IMR-90 (cell line): ENCODE results near the gene DHRS7B. TPM values are rescaled to one million over a fixed set of nuclear protein-coding genes. Genes with fewer than 3 reads are reported as not detected.

Source experiments
- ATAC-seq: fragments of 200-7000 bp; cut with Tn5 transposase; 2 replicates; pipeline ENCODE4 v1.9.1; 2020; ENCODE audit warnings: low read depth, mild to moderate bottlenecking, moderate library complexity
- BruUV-seq: library from RNA; stranded (reverse); fragments of 400-500 nt; replicated peaks from 2 replicates; lab custom pipeline; 2021; lab: Mats Ljungman, UMichigan
- CTCF ChIA-PET: fragments of 300-600 bp; formaldehyde crosslinking; extraction: SDS; loops from one replicate; lab custom pipeline; 2021; ENCODE audit warnings: antibody characterized with exemption; lab: Yijun Ruan, JAX
- POLR2A ChIA-PET: fragments of 300-600 bp; sonication (Branson Sonifier 250); formaldehyde crosslinking; loops from one replicate; lab custom pipeline; 2022; ENCODE audit warnings: antibody characterized with exemption; ENCODE audit not compliant: unreplicated experiment; lab: Charles Lee
- DNase-seq: peaks from one replicate; pipeline ENCODE4 v3.0.0; 2013
- H2AFZ ChIP-seq: replicated peaks from 2 replicates; pipeline ENCODE3; 2013; ENCODE audit warnings: low read length, mild to moderate bottlenecking; ENCODE audit not compliant: poor library complexity
- H2AK5ac ChIP-seq: 2 replicates; pipeline ENCODE4 v1.6.1; 2013; ENCODE audit warnings: low read depth, low read length, inconsistent platforms
- H2AK9ac ChIP-seq: replicated peaks from 2 replicates; pipeline ENCODE3; 2013; ENCODE audit warnings: mild to moderate bottlenecking, low read depth, low read length, moderate library complexity; ENCODE audit not compliant: poor library complexity
- H2BK120ac ChIP-seq: 2 replicates; pipeline ENCODE4 v1.6.1; 2013; ENCODE audit warnings: low read depth, low read length, inconsistent platforms
- H2BK15ac ChIP-seq: 3 replicates; pipeline ENCODE4 v1.6.1; 2013; ENCODE audit warnings: low read depth, low read length, inconsistent platforms
- H2BK20ac ChIP-seq: 2 replicates; pipeline ENCODE4 v1.6.1; 2013; ENCODE audit warnings: low read depth, mild to moderate bottlenecking, inconsistent platforms, low read length, moderate library complexity
- H2BK5ac ChIP-seq: 2 replicates; pipeline ENCODE4 v1.6.1; 2013; ENCODE audit warnings: mild to moderate bottlenecking, low read depth, low read length, inconsistent platforms; ENCODE audit not compliant: poor library complexity, severe bottlenecking
- H3K14ac ChIP-seq: replicated peaks from 2 replicates; pipeline ENCODE4 v1.6.1; 2013; ENCODE audit warnings: low read depth, low read length, inconsistent platforms
- H3K18ac ChIP-seq: 2 replicates; pipeline ENCODE4 v1.6.1; 2013; ENCODE audit warnings: low read depth, low read length, control low read depth
- H3K23ac ChIP-seq: 2 replicates; pipeline ENCODE4 v1.6.1; 2013; ENCODE audit warnings: low read depth, low read length, inconsistent platforms
- H3K27ac ChIP-seq: 2 replicates; pipeline ENCODE4 v1.5.1; 2013; ENCODE audit warnings: mild to moderate bottlenecking, control low read depth, low read length; ENCODE audit not compliant: insufficient read depth
- H3K27me3 ChIP-seq: 2 replicates; pipeline ENCODE4 v1.6.1; 2013; ENCODE audit warnings: low read length; ENCODE audit not compliant: control insufficient read depth, insufficient read depth
- H3K36me3 ChIP-seq: 2 replicates; pipeline ENCODE4 v1.6.1; 2013; ENCODE audit warnings: low read length, mixed read lengths; ENCODE audit not compliant: control insufficient read depth, insufficient read depth
- H3K4ac ChIP-seq: 2 replicates; pipeline ENCODE4 v1.6.1; 2013; ENCODE audit warnings: low read depth, low read length, inconsistent platforms
- H3K4me1 ChIP-seq: 2 replicates; pipeline ENCODE4 v1.6.1; 2013; ENCODE audit warnings: low read length, mixed read lengths; ENCODE audit not compliant: control insufficient read depth, insufficient read depth
- H3K4me2 ChIP-seq: 2 replicates; pipeline ENCODE4 v1.6.1; 2013; ENCODE audit warnings: low read depth, mild to moderate bottlenecking, control low read depth, low read length, moderate library complexity
- H3K4me3 ChIP-seq: 2 replicates; pipeline ENCODE4 v1.5.1; 2013; ENCODE audit warnings: low read depth, mild to moderate bottlenecking, control low read depth, low read length, moderate library complexity; ENCODE audit not compliant: insufficient read depth
- H3K56ac ChIP-seq: 2 replicates; pipeline ENCODE4 v1.6.1; 2013; ENCODE audit warnings: low read length, inconsistent platforms; ENCODE audit not compliant: insufficient read depth; ENCODE audit errors: extremely low read depth
- H3K79me1 ChIP-seq, 2 experiments: 2 replicates each; pipeline ENCODE4 v1.6.1; 2013; ENCODE audit warnings: low read length in 2 of 2, inconsistent platforms in 1 of 2, low read depth in 1 of 2
- H3K9ac ChIP-seq: 2 replicates; pipeline ENCODE4 v1.6.1; 2013; ENCODE audit warnings: low read depth, low read length, control low read depth
- H3K9me1 ChIP-seq: 2 replicates; pipeline ENCODE4 v1.6.1; 2013; ENCODE audit warnings: low read length, inconsistent platforms; ENCODE audit not compliant: insufficient read depth
- H3K9me3 ChIP-seq: 2 replicates; pipeline ENCODE4 v1.6.1; 2013; ENCODE audit warnings: low read length; ENCODE audit not compliant: control insufficient read depth, insufficient read depth
- H4K20me1 ChIP-seq: 2 replicates; pipeline ENCODE4 v1.6.1; 2013; ENCODE audit warnings: low read length, inconsistent platforms; ENCODE audit not compliant: insufficient read depth
- H4K5ac ChIP-seq: 2 replicates; pipeline ENCODE4 v1.6.1; 2013; ENCODE audit warnings: mild to moderate bottlenecking, low read depth, low read length, control low read depth
- H4K8ac ChIP-seq, 2 experiments: 2 replicates each; pipeline ENCODE4 v1.6.1; 2013; ENCODE audit warnings: low read depth in 2 of 2, low read length in 2 of 2, control low read depth in 1 of 2, inconsistent platforms in 1 of 2
- H4K91ac ChIP-seq: 2 replicates; pipeline ENCODE4 v1.6.1; 2013; ENCODE audit warnings: low read depth, low read length, inconsistent platforms; ENCODE audit not compliant: insufficient read depth
- BHLHE40 ChIP-seq: fragments of 150-350 bp; IDR thresholded peaks from 2 replicates; pipeline ENCODE4 v1.6.1; 2016; ENCODE audit warnings: mild to moderate bottlenecking, low read depth, low read length
- CEBPB ChIP-seq: IDR thresholded peaks from 2 replicates; pipeline ENCODE4 v1.6.1; 2012; ENCODE audit warnings: low read depth, low read length, improper control_type of control experiment
- CHD1 ChIP-seq: IDR thresholded peaks from 2 replicates; pipeline ENCODE4 v1.6.1; 2012; ENCODE audit warnings: low read depth, low read length, improper control_type of control experiment
- CTCF ChIP-seq: conservative IDR thresholded peaks from 2 replicates; pipeline ENCODE4 v1.5.1; 2012; ENCODE audit warnings: mild to moderate bottlenecking, low read depth, low read length, improper control_type of control experiment
- FOS ChIP-seq: fragments of 150-350 bp; IDR thresholded peaks from 2 replicates; pipeline ENCODE4 v1.6.1; 2016; ENCODE audit warnings: low read depth, low read length
- MAFK ChIP-seq: IDR thresholded peaks from 2 replicates; pipeline ENCODE4 v1.6.1; 2012; ENCODE audit warnings: low read depth, low read length, improper control_type of control experiment
- MAZ ChIP-seq: IDR thresholded peaks from 2 replicates; pipeline ENCODE4 v1.6.1; 2012; ENCODE audit warnings: low read depth, mild to moderate bottlenecking, low read length, improper control_type of control experiment, moderate library complexity, borderline replicate concordance
- MXI1 ChIP-seq: IDR thresholded peaks from 2 replicates; pipeline ENCODE4 v1.6.1; 2012; ENCODE audit warnings: low read depth, mild to moderate bottlenecking, low read length, moderate library complexity, borderline replicate concordance
- NFE2L2 ChIP-seq: fragments of 150-350 bp; IDR thresholded peaks from 2 replicates; pipeline ENCODE4 v1.6.1; 2016; ENCODE audit warnings: low read depth, mild to moderate bottlenecking, low read length
- POLR2A ChIP-seq: IDR thresholded peaks from 2 replicates; pipeline ENCODE4 v1.6.1; 2012; ENCODE audit warnings: mild to moderate bottlenecking, low read depth, low read length
- RAD21 ChIP-seq: IDR thresholded peaks from 2 replicates; pipeline ENCODE4 v1.6.1; 2012; ENCODE audit warnings: low read length, improper control_type of control experiment
- RCOR1 ChIP-seq: IDR thresholded peaks from 2 replicates; pipeline ENCODE4 v1.6.1; 2012; ENCODE audit warnings: mild to moderate bottlenecking, low read length, improper control_type of control experiment; ENCODE audit not compliant: insufficient replicate concordance
- RFX5 ChIP-seq: IDR thresholded peaks from 2 replicates; pipeline ENCODE4 v1.8.0; 2012; ENCODE audit warnings: low read depth, mild to moderate bottlenecking, low read length, moderate library complexity
- SMC3 ChIP-seq: fragments of 150-350 bp; IDR thresholded peaks from 2 replicates; pipeline ENCODE4 v1.6.1; 2016; ENCODE audit warnings: low read depth, mild to moderate bottlenecking, antibody characterized with exemption, low read length, moderate library complexity
- USF2 ChIP-seq: fragments of 150-350 bp; IDR thresholded peaks from 2 replicates; pipeline ENCODE4 v1.6.1; 2017; ENCODE audit warnings: mild to moderate bottlenecking, antibody characterized with exemption, low read length, low read depth
- WGBS, 2 experiments: methylation state at CpG; one replicate each; pipeline versions ENCODE4 v1.1.5 to v1.1.7; 2013; ENCODE audit warnings: missing lambda C conversion rate in 2 of 2; ENCODE audit not compliant: insufficient read length in 1 of 2; ENCODE audit errors: extremely low coverage in 2 of 2; 5-methylcytosine and 5-hydroxymethylcytosine counted together
- dilution Hi-C: fragments of 300-500 bp; cut with HindIII; formaldehyde crosslinking; loops from one replicate; pipeline ENCODE4 v1.14.3; 2018; ENCODE audit warnings: low sequenced_read_pairs; ENCODE audit not compliant: unreplicated experiment
- in situ Hi-C: fragments of 300-500 bp; cut with MboI; formaldehyde crosslinking; loops from 3 replicates; pipeline ENCODE4 v1.14.3; 2019; ENCODE audit warnings: low sequenced_read_pairs, inconsistent platforms, mixed read lengths
- intact Hi-C: fragments of 100-400 bp; cut with micrococcal nuclease; formaldehyde crosslinking; loops from 2 replicates; pipeline ENCODE4 v1.10.0; 2022
- polyA plus RNA-seq, 3 experiments: library from polyadenylated mRNA; depleted of rRNA; stranded (reverse); fragments of >200 nt; gene quantifications; 2 replicates each; pipeline ENCODE4 v1.2.3, GENCODE V29; 2012; ENCODE audit warnings: low replicate concordance in 1 of 3
- total RNA-seq: library from RNA; depleted of rRNA; stranded (reverse); fragments of >200 nt; gene quantifications from 2 replicates; pipeline ENCODE4 v1.2.3, GENCODE V29; 2012
- TF ChIP-seq, protein P1 (sequence below): fragments of 150-350 bp; IDR thresholded peaks from 2 replicates; pipeline ENCODE4 v1.6.1; 2016; ENCODE audit warnings: low read depth, mild to moderate bottlenecking, low read length, moderate library complexity, borderline replicate concordance

The DHRS7B gene
- total and polyA plus RNA-seq, 2 of the 4 experiments (the other 2 are of a cell fraction), result 24.4 to 34.4 TPM

- Histone ChIP-seq H3K9me1 (no peaks in the 10 kb centered on the region), H4K8ac (no peak overlapping the region), H2BK20ac (no peak overlapping the region), H2BK5ac (no peak overlapping the region), H3K4me3 (no peak overlapping the region), H3K23ac (no peak overlapping the region), H2AFZ (no peak overlapping the region), H3K27me3 (no peaks in the 10 kb centered on the region), H4K91ac (no peak overlapping the region), H2AK9ac (no peak overlapping the region), H3K56ac (no peak overlapping the region), H4K20me1 (no peaks in the 10 kb centered on the region), H3K79me1 (peaks cover 0 to 6% of the 10 kb centered on the region in 2 experiments; a peak in 2 of 4 replicates), H3K9me3 (peaks cover 2% of the 10 kb centered on the region; the same call in 1 of the 2 replicates), H2BK15ac (no peak overlapping the region), H3K4ac (no peak overlapping the region), H2AK5ac (no peak overlapping the region), H3K4me2 (no peak overlapping the region), H3K27ac (no peak overlapping the region), H3K9ac (no peak overlapping the region), H2BK120ac (no peak overlapping the region), H3K36me3 (no peaks in the 10 kb centered on the region), H4K5ac (no peak overlapping the region), H3K18ac (no peak overlapping the region), H3K4me1 (no peaks in the 10 kb centered on the region), H3K14ac (no peak overlapping the region)
- intact Hi-C loops (no loop called here), dilution Hi-C loops (no loop called here), in situ Hi-C loops (no loop called here)
- TF ChIP-seq POLR2A (no peak), RCOR1 (no peak), MAFK (no peak), SMC3 (no peak), CHD1 (no peak), CTCF (no peak), BHLHE40 (no peak), RAD21 (no peak), CEBPB (no peak), RFX5 (no peak), USF2 (no peak), NFE2L2 (no peak), MAZ (no peak), MXI1 (no peak), FOS (no peak)
- TF ChIP-seq, protein P1, sequence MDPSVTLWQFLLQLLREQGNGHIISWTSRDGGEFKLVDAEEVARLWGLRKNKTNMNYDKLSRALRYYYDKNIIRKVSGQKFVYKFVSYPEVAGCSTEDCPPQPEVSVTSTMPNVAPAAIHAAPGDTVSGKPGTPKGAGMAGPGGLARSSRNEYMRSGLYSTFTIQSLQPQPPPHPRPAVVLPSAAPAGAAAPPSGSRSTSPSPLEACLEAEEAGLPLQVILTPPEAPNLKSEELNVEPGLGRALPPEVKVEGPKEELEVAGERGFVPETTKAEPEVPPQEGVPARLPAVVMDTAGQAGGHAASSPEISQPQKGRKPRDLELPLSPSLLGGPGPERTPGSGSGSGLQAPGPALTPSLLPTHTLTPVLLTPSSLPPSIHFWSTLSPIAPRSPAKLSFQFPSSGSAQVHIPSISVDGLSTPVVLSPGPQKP, result no peak
- ATAC-seq, result no peak
- ChIA-PET CTCF (no interaction called here), POLR2A (interaction anchor here (0.6 kb wide), 1 partner anchor 63 kb away, joined by 3 read pairs; no protein-coding TSS in a partner anchor)
- no peak for DNase-seq
- BruUV-seq, result no TSS peak
- WGBS, 2 experiments, result no CpG with 5 or more reads among the region's 6 CpGs
Measured at GRCh38 chr17:21140911-21141310, 14.1 kb downstream of the DHRS7B start.
